ENCODE data around the gene ZNF416.

ZNF416 gene

DNA sequence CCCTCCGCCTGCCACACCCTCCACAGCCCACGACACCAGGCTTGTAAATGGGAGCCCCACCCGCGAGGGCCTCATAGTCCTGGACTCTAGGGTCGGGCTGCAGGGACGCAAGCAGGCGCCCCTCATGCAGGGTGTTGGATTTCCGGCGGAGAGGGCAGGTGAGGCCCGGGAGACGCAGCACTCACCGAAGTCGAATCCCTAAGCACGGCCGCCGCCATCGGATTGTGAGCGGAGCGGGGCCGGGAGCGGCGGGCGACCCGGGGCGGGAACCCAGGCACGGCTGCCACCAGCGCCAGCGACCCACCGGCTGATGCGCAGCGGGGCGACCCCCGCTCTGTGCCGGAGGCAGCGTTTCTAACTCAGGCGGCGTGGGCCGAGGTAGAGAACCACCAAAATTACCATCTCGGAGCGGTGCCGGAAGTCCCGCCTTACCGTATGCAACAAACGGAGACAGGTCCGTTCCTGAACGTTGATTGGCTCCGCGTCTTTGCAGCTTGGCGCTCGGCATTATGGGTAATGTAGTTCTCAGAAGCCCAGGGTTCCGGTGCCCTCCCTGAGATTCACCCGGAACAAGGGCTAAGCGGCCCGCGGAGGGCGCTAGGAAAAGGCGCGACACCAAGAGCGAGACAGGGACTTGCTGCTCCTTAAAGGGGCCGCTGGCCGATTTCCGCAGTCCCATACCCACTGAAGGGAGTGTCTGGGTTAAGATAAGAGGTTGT is at the start of gene ZNF416:
TSS of gene ZNF416 (minus strand) at position 425 of the 719 bp plus-strand sequence. CDS start at position 218, 207 bp downstream.
- TF ChIP-seq, protein P1, sequence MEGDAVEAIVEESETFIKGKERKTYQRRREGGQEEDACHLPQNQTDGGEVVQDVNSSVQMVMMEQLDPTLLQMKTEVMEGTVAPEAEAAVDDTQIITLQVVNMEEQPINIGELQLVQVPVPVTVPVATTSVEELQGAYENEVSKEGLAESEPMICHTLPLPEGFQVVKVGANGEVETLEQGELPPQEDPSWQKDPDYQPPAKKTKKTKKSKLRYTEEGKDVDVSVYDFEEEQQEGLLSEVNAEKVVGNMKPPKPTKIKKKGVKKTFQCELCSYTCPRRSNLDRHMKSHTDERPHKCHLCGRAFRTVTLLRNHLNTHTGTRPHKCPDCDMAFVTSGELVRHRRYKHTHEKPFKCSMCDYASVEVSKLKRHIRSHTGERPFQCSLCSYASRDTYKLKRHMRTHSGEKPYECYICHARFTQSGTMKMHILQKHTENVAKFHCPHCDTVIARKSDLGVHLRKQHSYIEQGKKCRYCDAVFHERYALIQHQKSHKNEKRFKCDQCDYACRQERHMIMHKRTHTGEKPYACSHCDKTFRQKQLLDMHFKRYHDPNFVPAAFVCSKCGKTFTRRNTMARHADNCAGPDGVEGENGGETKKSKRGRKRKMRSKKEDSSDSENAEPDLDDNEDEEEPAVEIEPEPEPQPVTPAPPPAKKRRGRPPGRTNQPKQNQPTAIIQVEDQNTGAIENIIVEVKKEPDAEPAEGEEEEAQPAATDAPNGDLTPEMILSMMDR (IDR thresholded peaks at IDR 0.05; ENCODE audit: control extremely low read depth, extremely low read depth, low read depth, missing control alignments), result peak; percentile 40
- peak; percentile 99 for DNase-seq (ENCODE audit: extremely low spot score)
- ChIA-PET CTCF (no interaction called here), POLR2A (no interaction called here)

DNA sequence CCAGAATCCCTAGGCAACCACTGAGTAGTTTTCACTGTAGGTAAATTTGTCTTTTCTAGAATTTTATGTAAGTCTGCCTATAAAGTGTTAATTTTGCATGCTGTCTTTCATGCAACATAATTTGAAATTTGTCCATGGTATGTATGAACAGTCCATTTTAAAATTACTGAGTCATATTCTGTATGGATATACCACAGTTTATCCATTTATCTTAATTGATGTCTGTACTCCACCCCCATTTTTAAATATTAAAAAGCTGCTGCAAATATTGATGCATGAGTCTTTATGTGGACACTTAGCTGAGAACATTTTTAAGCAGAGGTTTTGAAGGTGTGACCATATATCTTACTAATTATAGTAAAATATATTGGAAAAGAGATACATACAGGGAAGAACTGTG is 44.4 kb upstream of the ZNF416 start:
- CTCF ChIA-PET, result interaction anchor here (1.0 kb wide), 1 partner anchor 11 kb away, joined by 3 read pairs; no protein-coding TSS in a partner anchor
- POLR2A ChIA-PET, result no interaction called here
- TF ChIP-seq, protein P1 (IDR thresholded peaks at IDR 0.05; ENCODE audit: control extremely low read depth, extremely low read depth, low read depth, missing control alignments), result no peak
- no peak for DNase-seq (ENCODE audit: extremely low spot score)

DNA sequence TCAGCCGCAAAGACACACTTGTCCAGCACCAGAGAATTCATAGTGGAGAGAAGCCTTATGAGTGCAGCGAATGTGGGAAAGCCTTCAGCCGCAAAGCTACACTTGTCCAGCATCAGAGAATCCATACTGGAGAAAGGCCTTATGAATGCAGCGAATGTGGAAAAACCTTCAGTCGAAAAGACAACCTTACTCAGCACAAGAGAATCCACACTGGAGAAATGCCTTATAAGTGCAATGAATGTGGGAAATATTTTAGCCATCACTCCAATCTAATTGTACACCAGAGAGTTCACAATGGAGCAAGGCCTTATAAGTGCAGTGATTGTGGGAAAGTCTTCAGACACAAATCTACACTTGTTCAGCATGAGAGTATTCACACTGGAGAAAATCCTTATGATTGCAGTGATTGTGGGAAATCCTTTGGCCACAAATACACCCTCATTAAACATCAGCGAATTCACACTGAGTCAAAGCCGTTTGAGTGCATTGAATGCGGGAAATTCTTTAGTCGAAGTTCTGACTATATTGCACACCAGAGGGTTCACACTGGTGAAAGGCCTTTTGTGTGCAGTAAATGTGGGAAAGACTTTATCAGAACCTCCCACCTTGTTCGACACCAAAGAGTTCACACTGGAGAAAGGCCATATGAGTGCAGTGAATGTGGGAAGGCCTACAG is 42.1 kb upstream of the ZNF416 start:
- no peak for DNase-seq (ENCODE audit: extremely low spot score)
- CTCF ChIA-PET, result no interaction called here
- TF ChIP-seq, protein P1 (IDR thresholded peaks at IDR 0.05; ENCODE audit: control extremely low read depth, extremely low read depth, low read depth, missing control alignments), result no peak
- POLR2A ChIA-PET, result no interaction called here

DNA sequence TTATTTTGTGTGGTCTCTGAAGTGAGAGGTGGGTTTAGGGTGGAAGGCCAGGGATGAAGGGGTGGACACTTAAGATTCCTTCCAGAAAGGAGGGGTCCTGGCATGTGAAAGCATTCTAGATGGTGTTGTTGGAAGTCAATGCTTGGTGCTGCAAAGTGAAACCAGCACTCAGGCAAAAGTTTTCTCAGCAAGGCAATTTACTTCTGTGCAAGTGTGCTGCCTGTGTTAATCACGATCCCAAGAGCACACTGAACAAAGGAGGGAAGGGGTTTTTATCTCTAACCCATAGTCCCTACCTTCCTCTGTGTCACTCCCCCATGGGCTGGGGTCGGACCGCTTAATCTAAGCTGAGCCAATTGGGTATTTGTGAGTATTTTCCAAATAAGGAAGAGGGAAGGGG is 36.6 kb upstream of the ZNF416 start:
- ChIA-PET CTCF (no interaction called here), POLR2A (no interaction called here)
- TF ChIP-seq, protein P1 (IDR thresholded peaks at IDR 0.05; ENCODE audit: control extremely low read depth, extremely low read depth, low read depth, missing control alignments), result no peak
- DNase-seq (ENCODE audit: extremely low spot score), result no peak

DNA sequence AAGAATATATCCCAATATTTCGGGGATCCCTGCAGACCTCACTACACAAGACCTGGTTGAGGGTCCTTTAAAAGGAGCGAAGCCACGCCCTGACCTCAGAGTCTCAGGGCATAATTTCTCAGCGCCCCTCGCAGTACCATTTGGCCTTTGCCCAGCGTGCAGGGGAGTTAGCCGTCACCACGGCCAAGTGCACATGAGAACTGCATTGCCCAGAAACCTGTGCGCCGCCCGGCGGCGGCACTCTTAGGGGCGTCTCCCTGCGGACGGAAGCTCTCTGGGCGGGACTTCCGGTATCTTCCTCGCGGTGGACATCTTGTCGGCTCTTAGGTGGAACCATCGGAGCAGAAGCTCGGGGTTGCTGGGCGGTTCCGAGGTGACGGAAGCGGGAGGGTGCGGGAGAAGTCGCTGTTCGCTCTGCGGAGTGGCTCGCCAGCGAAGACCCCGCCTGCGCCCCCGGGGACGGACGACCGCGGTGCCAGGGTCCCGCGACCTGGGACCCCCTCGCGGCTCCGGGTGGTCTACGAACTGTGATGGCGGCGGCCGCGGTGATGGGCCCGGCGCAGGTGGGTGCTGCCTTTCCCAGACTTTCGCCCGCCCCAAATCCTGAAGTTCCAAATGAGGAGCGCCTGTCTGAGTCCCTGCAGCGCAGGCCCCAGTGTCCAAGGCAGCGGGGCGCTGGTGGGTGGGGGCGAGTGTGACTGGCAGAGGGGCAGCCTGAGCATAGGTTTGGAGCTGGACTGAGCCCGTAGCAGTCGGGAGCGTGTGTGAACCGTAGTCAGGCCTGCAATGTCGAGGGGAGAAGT is 35.4 kb upstream of the ZNF416 start, which contains the start of gene ZNF134:
TSS of gene ZNF134 (plus strand) at position 302 of the 803 bp plus-strand sequence. CDS start 5,227 bp downstream, outside the sequence.
- POLR2A ChIA-PET, result no interaction called here

More for the DNA sequence above, 35.4 kb upstream of the ZNF416 start, which contains the start of gene ZNF134:
- CTCF ChIA-PET, result interaction anchor here (0.9 kb wide), 1 partner anchor 19 kb away, joined by 3 read pairs; the partner anchor contains the start of gene ZNF211
- TF ChIP-seq, protein P1 (IDR thresholded peaks at IDR 0.05; ENCODE audit: control extremely low read depth, extremely low read depth, low read depth, missing control alignments), result no peak
- peak; percentile 96 for DNase-seq (ENCODE audit: extremely low spot score)

Data from GM10248 (cell line).